ENCODE measurements around the gene MEAK7. TPM values are rescaled to one million over a fixed set of nuclear protein-coding genes. Genes with fewer than 3 reads are reported as not detected.

MEAK7 gene
- total RNA-seq, 2 experiments from 2014 or later, result 21.1 to 22.4 TPM

- ATAC-seq, result no peak
- H3K36me3 Mint-ChIP-seq (ENCODE audit: low read depth), result peaks cover 7% of the 10 kb centered on the region
- H3K4me1 Mint-ChIP-seq (ENCODE audit: low read depth), result peaks cover 48% of the 10 kb centered on the region
- no peaks in the 10 kb centered on the region for H3K27me3 Mint-ChIP-seq
- H3K9me3 Mint-ChIP-seq, result no peaks in the 10 kb centered on the region
- DNase-seq, result no peak
- intact Hi-C loops (cut with micrococcal nuclease), result no loop called here
- H3K4me3 Mint-ChIP-seq, result peak overlapping the region; percentile 91
- POLR2A ChIA-PET, result interaction anchor here (1.1 to 4.0 kb wide), 9 partner anchors 9 to 112 kb away, joined by 3 to 19 read pairs (median 9); partner anchors contain the start of gene COTL1
- peak overlapping the region; percentile 88 for H3K27ac Mint-ChIP-seq
- TF ChIP-seq CTCF (IDR thresholded peaks at IDR 0.05), result no peak
- CTCF ChIA-PET, result interaction anchor here (0.9 to 11.0 kb wide), 27 partner anchors 8 to 552 kb away, joined by 3 to 145 read pairs (median 6); no protein-coding TSS in a partner anchor
Measured at GRCh38 chr16:84505249-84506187, 1.1 kb upstream of the MEAK7 start.

- CTCF ChIA-PET, result interaction anchor here (1.2 to 2.7 kb wide), 2 partner anchors 222 to 251 kb away, joined by 3 to 11 read pairs; no protein-coding TSS in a partner anchor
- Mint-ChIP-seq H3K9me3 (no peaks in the 10 kb centered on the region), H3K27ac (peak overlapping the region; percentile 39)
Measured at GRCh38 chr16:84503751-84504395, 586 bp downstream of the MEAK7 start.

GRCh38 chr16:84502581-84502980 is 1.9 kb downstream of the MEAK7 start:
- POLR2A ChIA-PET, result no interaction called here
- H3K27me3 Mint-ChIP-seq, result no peaks in the 10 kb centered on the region
- H3K9me3 Mint-ChIP-seq, result no peaks in the 10 kb centered on the region
- no peak overlapping the region for H3K4me3 Mint-ChIP-seq
- intact Hi-C loops (cut with micrococcal nuclease), result no loop called here
- DNase-seq (no peak), ATAC-seq (no peak)
- no peak overlapping the region for H3K27ac Mint-ChIP-seq
- CTCF ChIA-PET, result interaction anchor here (1.2 kb wide), 2 partner anchors 8 to 252 kb away, joined by 3 read pairs; no protein-coding TSS in a partner anchor
- H3K4me1 Mint-ChIP-seq (ENCODE audit: low read depth), result peaks cover 33% of the 10 kb centered on the region
- no peak for TF ChIP-seq CTCF (IDR thresholded peaks at IDR 0.05)
- H3K36me3 Mint-ChIP-seq (ENCODE audit: low read depth), result peaks cover 11% of the 10 kb centered on the region

More at GRCh38 chr16:84503751-84504395, 586 bp downstream of the MEAK7 start:
- DNase-seq (no peak), ATAC-seq (no peak)
- intact Hi-C loops (cut with micrococcal nuclease), result no loop called here
- H3K27me3 Mint-ChIP-seq, result no peaks in the 10 kb centered on the region
- peaks cover 45% of the 10 kb centered on the region for H3K4me1 Mint-ChIP-seq (ENCODE audit: low read depth)
- TF ChIP-seq CTCF (IDR thresholded peaks at IDR 0.05), result no peak
- H3K4me3 Mint-ChIP-seq, result peak overlapping the region; percentile 91
- H3K36me3 Mint-ChIP-seq (ENCODE audit: low read depth), result peaks cover 7% of the 10 kb centered on the region
- POLR2A ChIA-PET, result interaction anchor here (1.4 to 3.6 kb wide), 2 partner anchors 10 to 11 kb away, joined by 6 to 13 read pairs; no protein-coding TSS in a partner anchor

GRCh38 chr16:84502075-84502474 is 2.4 kb downstream of the MEAK7 start:
- Mint-ChIP-seq H3K9me3 (no peaks in the 10 kb centered on the region), H3K36me3 (ENCODE audit: low read depth) (peaks cover 12% of the 10 kb centered on the region), H3K4me1 (ENCODE audit: low read depth) (peaks cover 28% of the 10 kb centered on the region), H3K4me3 (no peak overlapping the region), H3K27ac (no peak overlapping the region), H3K27me3 (no peaks in the 10 kb centered on the region)
- ATAC-seq, result no peak
- CTCF ChIA-PET, result interaction anchor here (1.2 kb wide), 1 partner anchor 9 kb away, joined by 3 read pairs; no protein-coding TSS in a partner anchor
- no peak for TF ChIP-seq CTCF (IDR thresholded peaks at IDR 0.05)
- DNase-seq, result no peak
- POLR2A ChIA-PET, result no interaction called here
- intact Hi-C loops (cut with micrococcal nuclease), result no loop called here
